HepG2 (cell line): ENCODE results near the gene AIP. TPM values are rescaled to one million over a fixed set of nuclear protein-coding genes. Genes with fewer than 3 reads are reported as not detected.

Experiments
- AGO1 ChIP-seq: fragments of 200-400 bp; formaldehyde crosslinking; IDR thresholded peaks from 2 replicates; pipeline ENCODE4 v1.6.1; 2017; ENCODE audit warnings: mild to moderate bottlenecking, low read depth, low read length, moderate library complexity; ENCODE audit not compliant: poor library complexity, severe bottlenecking
- CENPX ChIP-seq: sonication (generic); formaldehyde crosslinking; IDR thresholded peaks from 2 replicates; pipeline ENCODE4 v1.9.0; 2021; ENCODE audit warnings: mild to moderate bottlenecking, missing genetic modification reagents, moderate library complexity
- NFE2 ChIP-seq: sonication (generic); formaldehyde crosslinking; IDR thresholded peaks from 2 replicates; pipeline ENCODE4 v1.4.0; 2020; ENCODE audit warnings: missing genetic modification reagents
- NFIC ChIP-seq: IDR thresholded peaks from 2 replicates; pipeline ENCODE4 v1.6.1; 2012; ENCODE audit warnings: mild to moderate bottlenecking, low read length, inconsistent platforms
- NFRKB ChIP-seq: fragments of 450-650 bp; IDR thresholded peaks from 2 replicates; pipeline ENCODE4 v1.6.1; 2017
- NPAS2 ChIP-seq: sonication (generic); formaldehyde crosslinking; IDR thresholded peaks from 2 replicates; pipeline ENCODE4 v1.8.0; 2022; ENCODE audit warnings: mild to moderate bottlenecking, missing genetic modification reagents, borderline replicate concordance
- ONECUT2 ChIP-seq: sonication (generic); formaldehyde crosslinking; IDR thresholded peaks from 2 replicates; pipeline ENCODE4 v1.4.0; 2020; ENCODE audit warnings: missing genetic modification reagents
- PBX3 ChIP-seq: sonication (generic); formaldehyde crosslinking; IDR thresholded peaks from 2 replicates; pipeline ENCODE4 v1.8.1; 2023; ENCODE audit warnings: missing genetic modification reagents, inconsistent platforms, borderline replicate concordance
- POLR2G ChIP-seq: fragments of 200-400 bp; formaldehyde crosslinking; IDR thresholded peaks from 2 replicates; pipeline ENCODE4 v1.6.1; 2018; ENCODE audit warnings: mild to moderate bottlenecking, low read depth, low read length, moderate library complexity
- SRSF1 ChIP-seq: fragments of 200-400 bp; formaldehyde crosslinking; optimal IDR thresholded peaks from 2 replicates; pipeline ENCODE3; 2017; ENCODE audit warnings: mild to moderate bottlenecking, low read depth, low read length, moderate library complexity
- TBX2 ChIP-seq: sonication (generic); formaldehyde crosslinking; IDR thresholded peaks from 2 replicates; pipeline ENCODE4 v1.5.0; 2020; ENCODE audit warnings: missing genetic modification reagents, mild to moderate bottlenecking, borderline replicate concordance
- THYN1 ChIP-seq: sonication (generic); formaldehyde crosslinking; IDR thresholded peaks from 2 replicates; pipeline ENCODE4 v1.8.1; 2023; ENCODE audit warnings: low read depth, mild to moderate bottlenecking, moderate library complexity, missing genetic modification reagents, borderline replicate concordance
- XBP1 ChIP-seq: sonication (generic); formaldehyde crosslinking; IDR thresholded peaks from 2 replicates; pipeline ENCODE4 v1.5.0; 2020; ENCODE audit warnings: missing genetic modification reagents
- ZKSCAN8 ChIP-seq: IDR thresholded peaks from 2 replicates; pipeline ENCODE4 v1.6.1; 2016; ENCODE audit warnings: borderline replicate concordance, missing genetic modification reagents, missing compliant biosample characterization
- ZMYM2 ChIP-seq: sonication (generic); formaldehyde crosslinking; IDR thresholded peaks from 2 replicates; pipeline ENCODE4 v1.8.0; 2022; ENCODE audit warnings: mild to moderate bottlenecking, missing genetic modification reagents
- ZNF337 ChIP-seq: sonication (generic); formaldehyde crosslinking; IDR thresholded peaks from 2 replicates; pipeline ENCODE4 v1.5.1; 2020; ENCODE audit warnings: missing genetic modification reagents, low read depth, mild to moderate bottlenecking, borderline replicate concordance
- ZNF7 ChIP-seq: IDR thresholded peaks from 2 replicates; pipeline ENCODE4 v1.6.1; 2016; ENCODE audit warnings: missing biosample characterization, missing genetic modification reagents
- ZNF839 ChIP-seq: sonication (generic); formaldehyde crosslinking; IDR thresholded peaks from 2 replicates; pipeline ENCODE4 v1.4.0; 2020; ENCODE audit warnings: missing genetic modification reagents, mild to moderate bottlenecking, borderline replicate concordance
- ZNF850 ChIP-seq: sonication (generic); formaldehyde crosslinking; conservative IDR thresholded peaks from 2 replicates; pipeline ENCODE4 v1.9.0; 2021; ENCODE audit warnings: mild to moderate bottlenecking, missing genetic modification reagents
- polyA plus RNA-seq, 8 experiments: library from polyadenylated mRNA; depleted of rRNA in 3 of 8; stranded (reverse) in 7 of 8; unstranded in 1 of 8; fragments of >200 nt; fragmentation: Illumina TruSeq in 4 of 8; extraction: Trizol in 4 of 8; gene quantifications; 2 replicates each; pipeline versions ENCODE4 v1.2.1 to v1.2.3, GENCODE V29; 2011 to 2016; ENCODE audit warnings: low read depth in 4 of 8, missing spikeins in 1 of 8, mixed read lengths in 1 of 8; ENCODE audit not compliant: insufficient read depth in 1 of 8
- total RNA-seq, 5 experiments: library from RNA; depleted of rRNA; stranded (reverse); fragments of >200 nt; fragmentation: Illumina TruSeq; extraction: Trizol; gene quantifications; 2 replicates each; pipeline ENCODE4 v1.2.3, GENCODE V29; 2016; ENCODE audit warnings: low read depth in 1 of 5
- TF ChIP-seq, protein P1 (sequence below): sonication (generic); formaldehyde crosslinking; IDR thresholded peaks from 2 replicates; pipeline ENCODE4 v1.4.0; 2020; ENCODE audit warnings: mild to moderate bottlenecking, missing genetic modification reagents
- TF ChIP-seq, protein P2 (sequence below): sonication (generic); formaldehyde crosslinking; IDR thresholded peaks from 2 replicates; pipeline ENCODE4 v1.5.0; 2020; ENCODE audit warnings: missing genetic modification reagents
- TF ChIP-seq, protein P3 (sequence below): sonication (generic); formaldehyde crosslinking; IDR thresholded peaks from 2 replicates; pipeline ENCODE4 v1.4.0; 2020; ENCODE audit warnings: missing genetic modification reagents, borderline replicate concordance
- TF ChIP-seq, protein P4 (sequence below): IDR thresholded peaks from 2 replicates; pipeline ENCODE4 v1.6.1; 2016; ENCODE audit warnings: low read depth

The AIP gene
- total and polyA plus RNA-seq, 2 of the 13 experiments (the other 11 are each of a cell fraction or from before 2014, with no cell fraction given) = 51.8 to 110 TPM

DNA sequence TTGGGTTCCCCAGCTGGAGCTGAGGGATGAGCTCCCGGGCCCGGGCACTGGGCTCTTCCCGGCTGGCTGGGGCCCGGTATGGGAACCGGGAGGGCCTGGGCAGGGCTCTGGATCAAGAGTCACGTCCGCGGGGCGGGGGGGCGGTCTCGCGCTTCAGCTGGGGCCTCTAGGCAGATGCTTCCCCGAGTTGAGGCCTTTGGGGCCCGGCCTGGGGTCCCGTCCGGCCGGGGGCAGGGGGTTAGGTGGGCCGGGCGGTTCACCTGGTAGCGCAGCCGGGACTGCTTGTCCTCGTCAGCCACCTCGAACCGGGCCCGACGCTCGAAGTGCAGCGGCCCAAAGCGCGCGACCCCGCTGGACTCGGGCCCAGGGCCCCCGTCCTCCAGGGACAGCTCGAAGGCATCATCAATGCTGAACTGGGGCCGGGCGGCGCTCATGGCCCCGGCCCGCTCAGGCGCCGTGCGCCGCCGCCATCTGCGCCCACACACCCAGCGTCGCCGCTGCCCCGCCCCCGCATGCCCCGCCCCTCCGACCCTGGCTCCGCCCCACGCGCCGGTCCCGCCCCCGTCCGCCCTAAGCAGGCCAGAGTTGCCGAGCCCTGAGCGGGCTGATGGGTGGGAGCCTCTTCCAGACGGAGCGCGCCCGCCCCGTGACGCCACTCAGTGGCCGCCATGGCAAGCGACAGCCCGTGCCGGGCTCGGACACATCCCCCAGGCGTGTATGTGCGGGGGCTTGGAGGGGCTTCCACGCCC, 13.9 kb upstream of the AIP start, which contains the start of gene TMEM134 (continued):
- TF ChIP-seq NFIC (no peak), THYN1 (CRISPR knock-in tag) (no peak), AGO1 (peak; percentile 15), ZNF850 (0 out of 2 replicates have a peak, but pooled peaks have one; percentile 81), POLR2G (peak; percentile 81), NFE2 (CRISPR knock-in tag) (no peak), CENPX (CRISPR knock-in tag) (no peak), XBP1 (CRISPR knock-in tag) (no peak), ZNF337 (CRISPR knock-in tag) (no peak), ZKSCAN8 (CRISPR knock-in tag) (0 out of 2 replicates have a peak, but pooled peaks have one; percentile 17), ZNF839 (CRISPR knock-in tag) (no peak), PBX3 (CRISPR knock-in tag) (no peak), ONECUT2 (CRISPR knock-in tag) (no peak), ZNF7 (CRISPR knock-in tag) (no peak), ZMYM2 (CRISPR knock-in tag) (no peak), NFRKB (no peak), SRSF1 (peak; percentile 74), TBX2 (no peak; the same call in 1 of the 2 replicates), NPAS2 (CRISPR knock-in tag) (no peak)
- TF ChIP-seq, protein P1, sequence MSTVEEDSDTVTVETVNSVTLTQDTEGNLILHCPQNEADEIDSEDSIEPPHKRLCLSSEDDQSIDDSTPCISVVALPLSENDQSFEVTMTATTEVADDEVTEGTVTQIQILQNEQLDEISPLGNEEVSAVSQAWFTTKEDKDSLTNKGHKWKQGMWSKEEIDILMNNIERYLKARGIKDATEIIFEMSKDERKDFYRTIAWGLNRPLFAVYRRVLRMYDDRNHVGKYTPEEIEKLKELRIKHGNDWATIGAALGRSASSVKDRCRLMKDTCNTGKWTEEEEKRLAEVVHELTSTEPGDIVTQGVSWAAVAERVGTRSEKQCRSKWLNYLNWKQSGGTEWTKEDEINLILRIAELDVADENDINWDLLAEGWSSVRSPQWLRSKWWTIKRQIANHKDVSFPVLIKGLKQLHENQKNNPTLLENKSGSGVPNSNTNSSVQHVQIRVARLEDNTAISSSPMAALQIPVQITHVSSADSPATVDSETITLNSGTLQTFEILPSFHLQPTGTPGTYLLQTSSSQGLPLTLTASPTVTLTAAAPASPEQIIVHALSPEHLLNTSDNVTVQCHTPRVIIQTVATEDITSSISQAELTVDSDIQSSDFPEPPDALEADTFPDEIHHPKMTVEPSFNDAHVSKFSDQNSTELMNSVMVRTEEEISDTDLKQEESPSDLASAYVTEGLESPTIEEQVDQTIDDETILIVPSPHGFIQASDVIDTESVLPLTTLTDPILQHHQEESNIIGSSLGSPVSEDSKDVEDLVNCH = no peak
- TF ChIP-seq, protein P2, sequence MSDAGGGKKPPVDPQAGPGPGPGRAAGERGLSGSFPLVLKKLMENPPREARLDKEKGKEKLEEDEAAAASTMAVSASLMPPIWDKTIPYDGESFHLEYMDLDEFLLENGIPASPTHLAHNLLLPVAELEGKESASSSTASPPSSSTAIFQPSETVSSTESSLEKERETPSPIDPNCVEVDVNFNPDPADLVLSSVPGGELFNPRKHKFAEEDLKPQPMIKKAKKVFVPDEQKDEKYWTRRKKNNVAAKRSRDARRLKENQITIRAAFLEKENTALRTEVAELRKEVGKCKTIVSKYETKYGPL = no peak
- TF ChIP-seq, protein P3, sequence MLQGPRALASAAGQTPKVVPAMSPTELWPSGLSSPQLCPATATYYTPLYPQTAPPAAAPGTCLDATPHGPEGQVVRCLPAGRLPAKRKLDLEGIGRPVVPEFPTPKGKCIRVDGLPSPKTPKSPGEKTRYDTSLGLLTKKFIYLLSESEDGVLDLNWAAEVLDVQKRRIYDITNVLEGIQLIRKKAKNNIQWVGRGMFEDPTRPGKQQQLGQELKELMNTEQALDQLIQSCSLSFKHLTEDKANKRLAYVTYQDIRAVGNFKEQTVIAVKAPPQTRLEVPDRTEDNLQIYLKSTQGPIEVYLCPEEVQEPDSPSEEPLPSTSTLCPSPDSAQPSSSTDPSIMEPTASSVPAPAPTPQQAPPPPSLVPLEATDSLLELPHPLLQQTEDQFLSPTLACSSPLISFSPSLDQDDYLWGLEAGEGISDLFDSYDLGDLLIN (CRISPR knock-in tag) = no peak; the same call in 1 of the 2 replicates
- TF ChIP-seq, protein P4, sequence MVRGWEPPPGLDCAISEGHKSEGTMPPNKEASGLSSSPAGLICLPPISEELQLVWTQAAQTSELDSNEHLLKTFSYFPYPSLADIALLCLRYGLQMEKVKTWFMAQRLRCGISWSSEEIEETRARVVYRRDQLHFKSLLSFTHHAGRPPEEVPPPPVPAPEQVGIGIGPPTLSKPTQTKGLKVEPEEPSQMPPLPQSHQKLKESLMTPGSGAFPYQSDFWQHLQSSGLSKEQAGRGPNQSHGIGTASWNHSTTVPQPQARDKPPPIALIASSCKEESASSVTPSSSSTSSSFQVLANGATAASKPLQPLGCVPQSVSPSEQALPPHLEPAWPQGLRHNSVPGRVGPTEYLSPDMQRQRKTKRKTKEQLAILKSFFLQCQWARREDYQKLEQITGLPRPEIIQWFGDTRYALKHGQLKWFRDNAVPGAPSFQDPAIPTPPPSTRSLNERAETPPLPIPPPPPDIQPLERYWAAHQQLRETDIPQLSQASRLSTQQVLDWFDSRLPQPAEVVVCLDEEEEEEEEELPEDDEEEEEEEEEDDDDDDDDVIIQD (CRISPR knock-in tag) = 0 out of 2 replicates have a peak, but pooled peaks have one; percentile 10
